A549 (cell line): ENCODE results near the gene CX3CR1. TPM values are rescaled to one million over a fixed set of nuclear protein-coding genes. Genes with fewer than 3 reads are reported as not detected.

ENCODE experiments used
- ATAC-seq, 2 experiments: fragments of 200-7000 bp in 1 of 2; fragments of >200 bp in 1 of 2; cut with Nextera tagmentation in 1 of 2; cut with Tn5 transposase in 1 of 2; 3 replicates each; pipeline versions ENCODE4 v1.8.0 to v1.9.1; 2018 to 2020; ENCODE audit warnings: mild to moderate bottlenecking in 1 of 2, moderate library complexity in 1 of 2
- CTCF ChIA-PET: fragments of 300-600 bp; sonication (Branson Sonifier 250); formaldehyde crosslinking; extraction: SDS; loops from one replicate; lab custom pipeline; 2021; ENCODE audit warnings: antibody characterized with exemption, inconsistent platforms; lab: Yijun Ruan, JAX
- POLR2A ChIA-PET: fragments of 350-600 bp; formaldehyde crosslinking; extraction: SDS; loops from one replicate; lab custom pipeline; 2021; ENCODE audit warnings: antibody characterized with exemption, inconsistent platforms; lab: Yijun Ruan, JAX
- DNase-seq, 2 experiments: peaks; one replicate each; pipeline versions ENCODE4 v3.0.0 to v3.0.0-alpha.2; 2011 to 2016; ENCODE audit warnings: low read depth in 1 of 2, low spot score in 1 of 2
- FAIRE-seq: peaks from 2 replicates; lab custom pipeline; 2011; peaks lifted over from hg19 to GRCh38; lab: Jason Lieb, UNC
- H3K27ac ChIP-seq, 2 experiments: fragments of >200 bp; sonication (Bioruptor Twin); formaldehyde crosslinking; 3 replicates each; pipeline ENCODE4 v1.5.1; 2016 to 2017
- H3K4me1 ChIP-seq: fragments of >200 bp; sonication (Bioruptor Twin); formaldehyde crosslinking; 3 replicates; pipeline ENCODE4 v1.6.1; 2016
- H3K4me2 ChIP-seq: fragments of >200 bp; sonication (Bioruptor Twin); formaldehyde crosslinking; 3 replicates; pipeline ENCODE4 v1.6.1; 2016
- H3K4me3 ChIP-seq: fragments of >200 bp; sonication (Bioruptor Twin); formaldehyde crosslinking; 3 replicates; pipeline ENCODE4 v1.5.1; 2016
- H3K9me3 ChIP-seq: fragments of >200 bp; sonication (Bioruptor Twin); formaldehyde crosslinking; 3 replicates; pipeline ENCODE4 v1.6.1; 2016
- CBX2 ChIP-seq: fragments of 200-600 bp; sonication (generic); IDR thresholded peaks from 2 replicates; pipeline ENCODE4 v1.6.1; 2016; ENCODE audit warnings: low read depth, mild to moderate bottlenecking, borderline replicate concordance
- CEBPB ChIP-seq, 2 experiments: fragments of >200 bp in 1 of 2; sonication (Bioruptor Twin) in 1 of 2; formaldehyde crosslinking in 1 of 2; IDR thresholded peaks; 2 replicates each; pipeline ENCODE4 v1.6.1; 2012 to 2016
- CHD4 ChIP-seq: fragments of 200-600 bp; sonication (generic); IDR thresholded peaks from 2 replicates; pipeline ENCODE4 v1.6.1; 2016; ENCODE audit warnings: antibody characterized with exemption, mild to moderate bottlenecking, borderline replicate concordance
- EHMT2 ChIP-seq: fragments of 200-600 bp; sonication (generic); IDR thresholded peaks from 2 replicates; pipeline ENCODE4 v1.6.1; 2016; ENCODE audit warnings: antibody characterized with exemption, low read depth, mild to moderate bottlenecking, moderate library complexity
- ESRRA ChIP-seq: fragments of 150-350 bp; IDR thresholded peaks from 2 replicates; pipeline ENCODE4 v1.6.1; 2014; ENCODE audit warnings: mild to moderate bottlenecking, low read length, borderline replicate concordance
- FOSB ChIP-seq: fragments of 250-450 bp; sonication (Bioruptor Pico); IDR thresholded peaks from 2 replicates; pipeline ENCODE4 v1.5.0; 2020; ENCODE audit warnings: mild to moderate bottlenecking, moderate library complexity
- FOSL2 ChIP-seq, 2 experiments: fragments of 450-650 bp in 1 of 2; fragments of >200 bp in 1 of 2; sonication (Bioruptor Twin) in 1 of 2; formaldehyde crosslinking; IDR thresholded peaks; 2 replicates each; pipeline versions ENCODE4 v1.5.0 to v1.6.1; 2016 to 2020; ENCODE audit warnings: mild to moderate bottlenecking in 1 of 2, moderate library complexity in 1 of 2
- HEYL ChIP-seq: fragments of 250-450 bp; sonication (Bioruptor Pico); IDR thresholded peaks from 2 replicates; pipeline ENCODE4 v1.8.0; 2021; ENCODE audit warnings: mild to moderate bottlenecking, moderate library complexity
- KDM5A ChIP-seq: fragments of 200-600 bp; sonication (generic); IDR thresholded peaks from 2 replicates; pipeline ENCODE4 v1.6.1; 2016; ENCODE audit warnings: antibody characterized with exemption, mild to moderate bottlenecking
- MAFK ChIP-seq: fragments of 450-650 bp; IDR thresholded peaks from 2 replicates; pipeline ENCODE4 v1.6.1; 2014; ENCODE audit not compliant: partially characterized antibody
- NPAS2 ChIP-seq: fragments of 250-450 bp; sonication (Bioruptor Pico); IDR thresholded peaks from 2 replicates; pipeline ENCODE4 v1.8.0; 2022; ENCODE audit warnings: mild to moderate bottlenecking, moderate library complexity, borderline replicate concordance
- POLR2A ChIP-seq: IDR thresholded peaks from 2 replicates; pipeline ENCODE4 v1.6.1; 2012; ENCODE audit warnings: mild to moderate bottlenecking, low read length
- RAD21 ChIP-seq, 2 experiments: fragments of >200 bp in 1 of 2; sonication (Bioruptor Twin) in 1 of 2; formaldehyde crosslinking in 1 of 2; IDR thresholded peaks in 1 of 2; conservative IDR thresholded peaks in 1 of 2; 2 replicates in 1 of 2; 3 replicates in 1 of 2; pipeline ENCODE4 v1.6.1; 2012 to 2018; ENCODE audit warnings: inconsistent platforms in 1 of 2
- RARB ChIP-seq: fragments of 250-450 bp; sonication (Bioruptor Pico); IDR thresholded peaks from 2 replicates; pipeline ENCODE4 v1.8.0; 2021; ENCODE audit warnings: mild to moderate bottlenecking, moderate library complexity
- RFX5 ChIP-seq: fragments of 450-650 bp; IDR thresholded peaks from 2 replicates; pipeline ENCODE4 v1.7.1; 2014; ENCODE audit warnings: antibody characterized with exemption, mild to moderate bottlenecking, moderate library complexity
- RNF2 ChIP-seq: fragments of 200-600 bp; sonication (generic); IDR thresholded peaks from 2 replicates; pipeline ENCODE4 v1.6.1; 2016; ENCODE audit warnings: low read depth, mild to moderate bottlenecking, antibody characterized with exemption, moderate library complexity, borderline replicate concordance
- SREBF2 ChIP-seq: fragments of 450-650 bp; IDR thresholded peaks from 2 replicates; pipeline ENCODE4 v1.6.1; 2014; ENCODE audit warnings: mild to moderate bottlenecking, moderate library complexity
- TP53 ChIP-seq: fragments of 250-450 bp; sonication (Bioruptor Pico); IDR thresholded peaks from 2 replicates; pipeline ENCODE4 v1.5.0; 2021; ENCODE audit warnings: mild to moderate bottlenecking, moderate library complexity
- WGBS: methylation state at CpG from one replicate; pipeline ENCODE4 v1.1.6; 2017; ENCODE audit errors: missing lambda C conversion rate; 5-methylcytosine and 5-hydroxymethylcytosine counted together
- polyA plus RNA-seq, 4 experiments: library from polyadenylated mRNA; depleted of rRNA in 3 of 4; stranded (reverse); fragments of >200 nt; fragmentation: RNase III in 1 of 4; extraction: RNeasy Plus Mini Kit Qiagen cat#74134 plus additional on column Dnase treatment in 1 of 4; gene quantifications; 2 replicates in 3 of 4; 3 replicates in 1 of 4; pipeline ENCODE4 v1.2.3, GENCODE V29; 2011 to 2017
- TF ChIP-seq, protein P1 (sequence below): fragments of >200 bp; sonication (Bioruptor Twin); formaldehyde crosslinking; IDR thresholded peaks from 3 replicates; pipeline ENCODE4 v1.5.1; 2016
- TF ChIP-seq, protein P2 (sequence below): IDR thresholded peaks from 2 replicates; pipeline ENCODE4 v1.6.1; 2012
- TF ChIP-seq, protein P3 (sequence below): fragments of >200 bp; sonication (Bioruptor Twin); formaldehyde crosslinking; IDR thresholded peaks from 3 replicates; pipeline ENCODE4 v1.6.1; 2016
- TF ChIP-seq, protein P4 (sequence below): fragments of 450-650 bp; IDR thresholded peaks from 2 replicates; pipeline ENCODE4 v1.6.1; 2014; ENCODE audit warnings: antibody characterized with exemption
- TF ChIP-seq, protein P5 (sequence below): fragments of 200-600 bp; sonication (generic); IDR thresholded peaks from 2 replicates; pipeline ENCODE4 v1.6.1; 2016; ENCODE audit warnings: antibody characterized with exemption, mild to moderate bottlenecking, moderate library complexity
- TF ChIP-seq, protein P6 (sequence below): fragments of 250-450 bp; sonication (Bioruptor Pico); IDR thresholded peaks from 2 replicates; pipeline ENCODE4 v1.5.0; 2021; ENCODE audit warnings: mild to moderate bottlenecking, moderate library complexity, borderline replicate concordance

The CX3CR1 gene
- polyA plus RNA-seq, 2 of the 4 experiments (the other 2 are of a cell fraction) = 0.06 to 0.14 TPM

DNA sequence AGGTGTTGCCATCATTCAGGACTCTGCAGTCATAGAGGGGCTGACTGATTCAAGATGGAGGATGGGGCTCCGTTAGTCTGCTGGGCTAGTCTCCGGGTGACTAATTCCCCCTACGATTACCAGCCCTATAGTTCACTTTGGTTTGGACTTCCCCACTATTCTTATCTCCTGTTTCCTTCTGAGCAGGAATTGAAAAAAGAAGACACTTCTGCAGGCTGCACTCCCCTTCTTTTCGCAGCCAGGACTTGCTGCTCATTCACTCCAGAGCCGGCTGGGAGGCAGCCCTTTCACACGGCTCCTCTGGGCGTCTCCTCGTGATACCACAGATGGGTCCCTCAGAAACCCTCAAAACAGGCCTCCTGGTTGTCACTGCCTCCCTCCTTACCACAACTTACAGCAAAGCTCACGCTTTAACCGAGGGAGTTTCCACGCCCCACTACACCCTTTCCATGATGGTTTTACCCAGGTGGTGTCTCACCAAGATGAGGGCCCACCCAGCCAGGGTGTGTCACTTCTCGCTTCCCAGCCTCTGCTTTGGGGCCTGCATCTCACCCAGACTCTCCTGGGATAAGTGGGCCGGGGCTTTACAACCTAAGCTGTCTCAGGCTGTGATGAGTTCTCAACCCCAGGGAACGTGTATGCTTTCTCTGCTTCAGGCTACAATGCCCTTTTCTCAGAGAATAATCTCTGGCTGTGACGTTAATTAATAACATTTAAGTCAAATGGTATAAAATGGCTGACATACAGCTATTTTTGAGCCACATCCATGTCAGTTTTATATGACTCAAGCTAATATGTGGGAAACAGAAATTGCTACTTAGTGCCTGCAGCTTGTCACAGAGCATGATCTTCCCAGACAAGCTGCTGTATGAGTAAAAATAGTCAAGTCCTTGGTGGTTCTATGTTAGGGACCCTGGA, 11.9 kb downstream of the CX3CR1 start:
- Histone ChIP-seq H3K4me3 (no peak overlapping the region), H3K4me1 (no peaks in the 10 kb centered on the region), H3K9me3 (no peaks in the 10 kb centered on the region), H3K27ac (no peak overlapping the region), H3K4me2 (no peak overlapping the region)
- FAIRE-seq (no peak), DNase-seq (no peak), ATAC-seq (no peak)
- whole genome bisulfite sequencing = 50% methylated on average over 15 of the region's 15 CpGs
- CTCF ChIA-PET = interaction anchor here (1.3 to 3.0 kb wide), 3 partner anchors 13 to 142 kb away, joined by 3 to 16 read pairs (median 4); no protein-coding TSS in a partner anchor
- no peak for TF ChIP-seq RFX5
- no peak for TF ChIP-seq CEBPB (IDR thresholded peaks at IDR 0.05)
- no peak for TF ChIP-seq HEYL (CRISPR knock-in tag)
- TF ChIP-seq EHMT2 = no peak
- no peak for TF ChIP-seq MAFK
- TF ChIP-seq CBX2 = no peak
- no peak for TF ChIP-seq RARB (CRISPR knock-in tag)
- TF ChIP-seq, protein P1, sequence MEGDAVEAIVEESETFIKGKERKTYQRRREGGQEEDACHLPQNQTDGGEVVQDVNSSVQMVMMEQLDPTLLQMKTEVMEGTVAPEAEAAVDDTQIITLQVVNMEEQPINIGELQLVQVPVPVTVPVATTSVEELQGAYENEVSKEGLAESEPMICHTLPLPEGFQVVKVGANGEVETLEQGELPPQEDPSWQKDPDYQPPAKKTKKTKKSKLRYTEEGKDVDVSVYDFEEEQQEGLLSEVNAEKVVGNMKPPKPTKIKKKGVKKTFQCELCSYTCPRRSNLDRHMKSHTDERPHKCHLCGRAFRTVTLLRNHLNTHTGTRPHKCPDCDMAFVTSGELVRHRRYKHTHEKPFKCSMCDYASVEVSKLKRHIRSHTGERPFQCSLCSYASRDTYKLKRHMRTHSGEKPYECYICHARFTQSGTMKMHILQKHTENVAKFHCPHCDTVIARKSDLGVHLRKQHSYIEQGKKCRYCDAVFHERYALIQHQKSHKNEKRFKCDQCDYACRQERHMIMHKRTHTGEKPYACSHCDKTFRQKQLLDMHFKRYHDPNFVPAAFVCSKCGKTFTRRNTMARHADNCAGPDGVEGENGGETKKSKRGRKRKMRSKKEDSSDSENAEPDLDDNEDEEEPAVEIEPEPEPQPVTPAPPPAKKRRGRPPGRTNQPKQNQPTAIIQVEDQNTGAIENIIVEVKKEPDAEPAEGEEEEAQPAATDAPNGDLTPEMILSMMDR = no peak
- no peak for TF ChIP-seq FOSL2 (IDR thresholded peaks at IDR 0.05)
- no peak for TF ChIP-seq FOSL2 (CRISPR knock-in tag; IDR thresholded peaks at IDR 0.05)
- no peak for TF ChIP-seq NPAS2
- TF ChIP-seq, protein P2, sequence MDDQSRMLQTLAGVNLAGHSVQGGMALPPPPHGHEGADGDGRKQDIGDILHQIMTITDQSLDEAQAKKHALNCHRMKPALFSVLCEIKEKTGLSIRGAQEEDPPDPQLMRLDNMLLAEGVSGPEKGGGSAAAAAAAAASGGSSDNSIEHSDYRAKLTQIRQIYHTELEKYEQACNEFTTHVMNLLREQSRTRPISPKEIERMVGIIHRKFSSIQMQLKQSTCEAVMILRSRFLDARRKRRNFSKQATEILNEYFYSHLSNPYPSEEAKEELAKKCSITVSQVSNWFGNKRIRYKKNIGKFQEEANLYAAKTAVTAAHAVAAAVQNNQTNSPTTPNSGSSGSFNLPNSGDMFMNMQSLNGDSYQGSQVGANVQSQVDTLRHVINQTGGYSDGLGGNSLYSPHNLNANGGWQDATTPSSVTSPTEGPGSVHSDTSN = no peak
- no peak for TF ChIP-seq POLR2A
- TF ChIP-seq, all 56 proteins: peak for 0
- POLR2A ChIA-PET = no interaction called here

DNA sequence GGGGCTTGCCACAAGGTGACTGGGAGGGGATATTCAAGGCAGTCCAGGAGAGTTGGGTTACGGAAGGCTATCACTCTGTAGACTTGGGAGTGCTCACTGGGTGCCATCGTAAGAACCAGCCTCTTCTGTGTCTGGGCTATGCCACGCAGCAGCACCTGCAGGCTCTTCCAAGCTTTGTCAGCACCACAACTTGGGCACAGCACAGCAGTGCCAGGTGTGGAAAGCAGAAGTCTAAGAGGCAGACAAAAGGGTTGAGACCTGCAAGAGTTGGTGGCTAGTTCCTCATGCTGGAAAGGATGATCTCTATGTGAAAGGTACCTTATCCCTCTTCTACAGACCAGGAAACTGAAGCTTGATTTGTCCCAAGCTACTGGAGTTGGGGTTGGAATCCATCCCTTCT, 15.8 kb downstream of the CX3CR1 start:
- WGBS = 49% methylated on average over 3 of the region's 3 CpGs
- no peak for FAIRE-seq
- no peak for ATAC-seq
- H3K27ac ChIP-seq = no peak overlapping the region
- no peaks in the 10 kb centered on the region for H3K9me3 ChIP-seq
- H3K4me1 ChIP-seq = peaks cover 10% of the 10 kb centered on the region; the same call in 2 of the 3 replicates
- ChIA-PET POLR2A (no interaction called here), CTCF (interaction anchor here (2.6 to 4.4 kb wide), 4 partner anchors 25 to 137 kb away, joined by 10 to 14 read pairs (median 11); no protein-coding TSS in a partner anchor)
- H3K4me3 ChIP-seq = no peak overlapping the region
- H3K4me2 ChIP-seq = no peak overlapping the region
- DNase-seq = no peak
- TF ChIP-seq FOSB (CRISPR knock-in tag) = no peak
- no peak for TF ChIP-seq TP53 (CRISPR knock-in tag)
- no peak for TF ChIP-seq ESRRA
- TF ChIP-seq, protein P3, sequence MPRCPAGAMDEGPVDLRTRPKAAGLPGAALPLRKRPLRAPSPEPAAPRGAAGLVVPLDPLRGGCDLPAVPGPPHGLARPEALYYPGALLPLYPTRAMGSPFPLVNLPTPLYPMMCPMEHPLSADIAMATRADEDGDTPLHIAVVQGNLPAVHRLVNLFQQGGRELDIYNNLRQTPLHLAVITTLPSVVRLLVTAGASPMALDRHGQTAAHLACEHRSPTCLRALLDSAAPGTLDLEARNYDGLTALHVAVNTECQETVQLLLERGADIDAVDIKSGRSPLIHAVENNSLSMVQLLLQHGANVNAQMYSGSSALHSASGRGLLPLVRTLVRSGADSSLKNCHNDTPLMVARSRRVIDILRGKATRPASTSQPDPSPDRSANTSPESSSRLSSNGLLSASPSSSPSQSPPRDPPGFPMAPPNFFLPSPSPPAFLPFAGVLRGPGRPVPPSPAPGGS = no peak
- TF ChIP-seq RNF2 = no peak
- TF ChIP-seq RAD21 (conservative IDR thresholded peaks at IDR 0.05 in 1 of 2, IDR thresholded peaks at IDR 0.05 in 1 of 2) = no peak
- TF ChIP-seq, protein P4, sequence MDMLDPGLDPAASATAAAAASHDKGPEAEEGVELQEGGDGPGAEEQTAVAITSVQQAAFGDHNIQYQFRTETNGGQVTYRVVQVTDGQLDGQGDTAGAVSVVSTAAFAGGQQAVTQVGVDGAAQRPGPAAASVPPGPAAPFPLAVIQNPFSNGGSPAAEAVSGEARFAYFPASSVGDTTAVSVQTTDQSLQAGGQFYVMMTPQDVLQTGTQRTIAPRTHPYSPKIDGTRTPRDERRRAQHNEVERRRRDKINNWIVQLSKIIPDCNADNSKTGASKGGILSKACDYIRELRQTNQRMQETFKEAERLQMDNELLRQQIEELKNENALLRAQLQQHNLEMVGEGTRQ = no peak
- TF ChIP-seq, protein P5, sequence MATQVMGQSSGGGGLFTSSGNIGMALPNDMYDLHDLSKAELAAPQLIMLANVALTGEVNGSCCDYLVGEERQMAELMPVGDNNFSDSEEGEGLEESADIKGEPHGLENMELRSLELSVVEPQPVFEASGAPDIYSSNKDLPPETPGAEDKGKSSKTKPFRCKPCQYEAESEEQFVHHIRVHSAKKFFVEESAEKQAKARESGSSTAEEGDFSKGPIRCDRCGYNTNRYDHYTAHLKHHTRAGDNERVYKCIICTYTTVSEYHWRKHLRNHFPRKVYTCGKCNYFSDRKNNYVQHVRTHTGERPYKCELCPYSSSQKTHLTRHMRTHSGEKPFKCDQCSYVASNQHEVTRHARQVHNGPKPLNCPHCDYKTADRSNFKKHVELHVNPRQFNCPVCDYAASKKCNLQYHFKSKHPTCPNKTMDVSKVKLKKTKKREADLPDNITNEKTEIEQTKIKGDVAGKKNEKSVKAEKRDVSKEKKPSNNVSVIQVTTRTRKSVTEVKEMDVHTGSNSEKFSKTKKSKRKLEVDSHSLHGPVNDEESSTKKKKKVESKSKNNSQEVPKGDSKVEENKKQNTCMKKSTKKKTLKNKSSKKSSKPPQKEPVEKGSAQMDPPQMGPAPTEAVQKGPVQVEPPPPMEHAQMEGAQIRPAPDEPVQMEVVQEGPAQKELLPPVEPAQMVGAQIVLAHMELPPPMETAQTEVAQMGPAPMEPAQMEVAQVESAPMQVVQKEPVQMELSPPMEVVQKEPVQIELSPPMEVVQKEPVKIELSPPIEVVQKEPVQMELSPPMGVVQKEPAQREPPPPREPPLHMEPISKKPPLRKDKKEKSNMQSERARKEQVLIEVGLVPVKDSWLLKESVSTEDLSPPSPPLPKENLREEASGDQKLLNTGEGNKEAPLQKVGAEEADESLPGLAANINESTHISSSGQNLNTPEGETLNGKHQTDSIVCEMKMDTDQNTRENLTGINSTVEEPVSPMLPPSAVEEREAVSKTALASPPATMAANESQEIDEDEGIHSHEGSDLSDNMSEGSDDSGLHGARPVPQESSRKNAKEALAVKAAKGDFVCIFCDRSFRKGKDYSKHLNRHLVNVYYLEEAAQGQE = no peak
- no peak for TF ChIP-seq NPAS2
- no peak for TF ChIP-seq RFX5
- TF ChIP-seq CHD4 = no peak
- TF ChIP-seq, protein P6, sequence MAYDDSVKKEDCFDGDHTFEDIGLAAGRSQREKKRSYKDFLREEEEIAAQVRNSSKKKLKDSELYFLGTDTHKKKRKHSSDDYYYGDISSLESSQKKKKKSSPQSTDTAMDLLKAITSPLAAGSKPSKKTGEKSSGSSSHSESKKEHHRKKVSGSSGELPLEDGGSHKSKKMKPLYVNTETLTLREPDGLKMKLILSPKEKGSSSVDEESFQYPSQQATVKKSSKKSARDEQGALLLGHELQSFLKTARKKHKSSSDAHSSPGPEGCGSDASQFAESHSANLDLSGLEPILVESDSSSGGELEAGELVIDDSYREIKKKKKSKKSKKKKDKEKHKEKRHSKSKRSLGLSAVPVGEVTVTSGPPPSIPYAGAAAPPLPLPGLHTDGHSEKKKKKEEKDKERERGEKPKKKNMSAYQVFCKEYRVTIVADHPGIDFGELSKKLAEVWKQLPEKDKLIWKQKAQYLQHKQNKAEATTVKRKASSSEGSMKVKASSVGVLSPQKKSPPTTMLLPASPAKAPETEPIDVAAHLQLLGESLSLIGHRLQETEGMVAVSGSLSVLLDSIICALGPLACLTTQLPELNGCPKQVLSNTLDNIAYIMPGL (CRISPR knock-in tag) = no peak
- no peak for TF ChIP-seq KDM5A
- no peak for TF ChIP-seq SREBF2
